H9 (cell line): ENCODE data around the gene ZDHHC19. TPM values are rescaled to one million over a fixed set of nuclear protein-coding genes. Genes with fewer than 3 reads are reported as not detected.

ENCODE experiments used
- DNase-seq: peaks from one replicate; pipeline ENCODE4 v3.0.0-alpha.2; 2017
- H2AFZ ChIP-seq: one replicate; pipeline ENCODE4 v1.6.1; 2013; ENCODE audit warnings: mild to moderate bottlenecking, low read length, control low read depth, moderate library complexity
- H2AK5ac ChIP-seq: 2 replicates; pipeline ENCODE4 v1.6.1; 2013; ENCODE audit warnings: low read length, control low read depth, mixed read lengths; ENCODE audit not compliant: insufficient read length
- H2BK120ac ChIP-seq: one replicate; pipeline ENCODE4 v1.6.1; 2013; ENCODE audit warnings: low read depth, mild to moderate bottlenecking, low read length, control low read depth, inconsistent platforms; ENCODE audit not compliant: poor library complexity, severe bottlenecking
- H2BK12ac ChIP-seq: 2 replicates; pipeline ENCODE4 v1.6.1; 2013; ENCODE audit warnings: low read length, control low read depth, mixed read lengths, low read depth; ENCODE audit not compliant: insufficient read length
- H2BK15ac ChIP-seq: 2 replicates; pipeline ENCODE4 v1.6.1; 2013; ENCODE audit warnings: low read depth, low read length, control low read depth
- H2BK20ac ChIP-seq: one replicate; pipeline ENCODE4 v1.6.1; 2013; ENCODE audit warnings: low read depth, mild to moderate bottlenecking, low read length, control low read depth, inconsistent platforms; ENCODE audit not compliant: poor library complexity, severe bottlenecking
- H2BK5ac ChIP-seq: 2 replicates; pipeline ENCODE4 v1.6.1; 2013; ENCODE audit warnings: low read length, control low read depth, mixed read lengths; ENCODE audit not compliant: insufficient read length
- H3K14ac ChIP-seq: 2 replicates; pipeline ENCODE4 v1.6.1; 2013; ENCODE audit warnings: low read length, control low read depth; ENCODE audit not compliant: insufficient read depth
- H3K18ac ChIP-seq: 2 replicates; pipeline ENCODE4 v1.6.1; 2013; ENCODE audit warnings: low read depth, mild to moderate bottlenecking, mixed read lengths, low read length, control low read depth; ENCODE audit not compliant: insufficient read length
- H3K23ac ChIP-seq: 2 replicates; pipeline ENCODE4 v1.6.1; 2013; ENCODE audit warnings: low read length, control low read depth, mixed read lengths, low read depth; ENCODE audit not compliant: insufficient read length
- H3K23me2 ChIP-seq: 2 replicates; pipeline ENCODE4 v1.6.1; 2013; ENCODE audit warnings: low read depth, mild to moderate bottlenecking, mixed read lengths, low read length, control low read depth; ENCODE audit not compliant: insufficient read length, poor library complexity, severe bottlenecking
- H3K27ac ChIP-seq: 2 replicates; pipeline ENCODE4 v1.5.1; 2013; ENCODE audit warnings: low read length, control low read depth, mixed read lengths, low read depth; ENCODE audit not compliant: insufficient read length
- H3K27me3 ChIP-seq: 2 replicates; pipeline ENCODE4 v1.6.1; 2013; ENCODE audit warnings: low read length, control low read depth, inconsistent platforms; ENCODE audit not compliant: insufficient read depth
- H3K4ac ChIP-seq: 2 replicates; pipeline ENCODE4 v1.6.1; 2013; ENCODE audit warnings: low read depth, mild to moderate bottlenecking, control low read depth, inconsistent platforms, low read length, moderate library complexity
- H3K4me1 ChIP-seq: 2 replicates; pipeline ENCODE4 v1.6.1; 2013; ENCODE audit warnings: low read length, control low read depth, inconsistent platforms; ENCODE audit not compliant: insufficient read depth
- H3K4me2 ChIP-seq: 2 replicates; pipeline ENCODE4 v1.6.1; 2013; ENCODE audit warnings: low read length, control low read depth, mixed read lengths; ENCODE audit not compliant: insufficient read length, insufficient read depth
- H3K56ac ChIP-seq: 2 replicates; pipeline ENCODE4 v1.6.1; 2013; ENCODE audit warnings: low read depth, mild to moderate bottlenecking, mixed read lengths, low read length, control low read depth; ENCODE audit not compliant: insufficient read length
- H3K79me1 ChIP-seq: 2 replicates; pipeline ENCODE4 v1.6.1; 2013; ENCODE audit warnings: low read depth, mild to moderate bottlenecking, moderate library complexity, low read length, control low read depth, inconsistent platforms; ENCODE audit not compliant: insufficient read depth, poor library complexity, severe bottlenecking
- H3K79me2 ChIP-seq: 2 replicates; pipeline ENCODE4 v1.6.1; 2013; ENCODE audit warnings: low read length, control low read depth, inconsistent platforms; ENCODE audit not compliant: insufficient read depth
- H3K9ac ChIP-seq: 2 replicates; pipeline ENCODE4 v1.6.1; 2013; ENCODE audit warnings: low read length, control low read depth, mixed read lengths; ENCODE audit not compliant: insufficient read length; ENCODE audit errors: extremely low read depth
- H3K9me3 ChIP-seq: one replicate; pipeline ENCODE4 v1.6.1; 2013; ENCODE audit warnings: low read depth, low read length, inconsistent platforms; ENCODE audit not compliant: control insufficient read depth
- H3T11ph ChIP-seq: one replicate; pipeline ENCODE4 v1.6.1; 2013; ENCODE audit warnings: mild to moderate bottlenecking, low read length, control low read depth, inconsistent platforms
- H4K20me1 ChIP-seq: one replicate; pipeline ENCODE4 v1.6.1; 2013; ENCODE audit not compliant: control insufficient read depth, insufficient read length, insufficient read depth
- H4K5ac ChIP-seq: 2 replicates; pipeline ENCODE4 v1.6.1; 2013; ENCODE audit warnings: low read depth, mild to moderate bottlenecking, mixed read lengths, low read length, control low read depth; ENCODE audit not compliant: insufficient read length
- H4K8ac ChIP-seq: replicated peaks from 2 replicates; pipeline ENCODE4 v1.6.1; 2013; ENCODE audit warnings: low read length, control low read depth, mixed read lengths, low read depth; ENCODE audit not compliant: insufficient read length
- H4K91ac ChIP-seq: 2 replicates; pipeline ENCODE4 v1.6.1; 2013; ENCODE audit warnings: low read depth, mild to moderate bottlenecking, moderate library complexity, mixed read lengths, low read length, control low read depth; ENCODE audit not compliant: insufficient read length
- H3K27ac Mint-ChIP-seq, 3 experiments: 2 replicates in 2 of 3; 3 replicates in 1 of 3; pipeline ENCODE4 v1.8.0; 2020 to 2021; ENCODE audit warnings: mixed read lengths in 3 of 3, mild to moderate bottlenecking in 1 of 3, moderate library complexity in 1 of 3
- H3K27me3 Mint-ChIP-seq: 2 replicates; pipeline ENCODE4 v1.8.0; 2021; ENCODE audit warnings: low read depth, mild to moderate bottlenecking, moderate library complexity, mixed read lengths
- H3K36me3 Mint-ChIP-seq, 3 experiments: 2 replicates in 2 of 3; 3 replicates in 1 of 3; pipeline ENCODE4 v1.8.0; 2020 to 2021; ENCODE audit warnings: low read depth in 3 of 3, mixed read lengths in 3 of 3; ENCODE audit not compliant: insufficient read depth in 1 of 3
- H3K4me1 Mint-ChIP-seq, 2 experiments: 2 replicates each; pipeline ENCODE4 v1.8.0; 2020; ENCODE audit warnings: mixed read lengths in 2 of 2
- H3K4me3 Mint-ChIP-seq, 2 experiments: 2 replicates in 1 of 2; 3 replicates in 1 of 2; pipeline ENCODE4 v1.8.0; 2020 to 2021; ENCODE audit warnings: mild to moderate bottlenecking in 2 of 2, mixed read lengths in 2 of 2, moderate library complexity in 1 of 2
- H3K9me3 Mint-ChIP-seq, 2 experiments: 2 replicates in 1 of 2; 3 replicates in 1 of 2; pipeline ENCODE4 v1.8.0; 2020; ENCODE audit warnings: mild to moderate bottlenecking in 2 of 2, mixed read lengths in 2 of 2, moderate library complexity in 1 of 2
- CTCF ChIP-seq: fragments of 200-600 bp; sonication (generic); conservative IDR thresholded peaks from 3 replicates; pipeline ENCODE4 v1.8.0; 2021; ENCODE audit warnings: antibody characterized with exemption, mild to moderate bottlenecking
- WGBS: extraction: QIAGEN DNeasy Blood & Tissue Kit; methylation state at CpG from one replicate; pipeline ENCODE4 v1.1.7; 2013; ENCODE audit warnings: missing lambda C conversion rate, low lambda C conversion rate, mixed read lengths; ENCODE audit not compliant: insufficient read length; ENCODE audit errors: extremely low coverage; 5-methylcytosine and 5-hydroxymethylcytosine counted together
- total RNA-seq: library from RNA; stranded (reverse); gene quantifications from 2 replicates; pipeline ENCODE4 v1.2.1, GENCODE V29; 2021

Gene ZDHHC19
- total RNA-seq, 1 experiment from 2014 or later: 2.2 TPM

GRCh38 chr3:196220991-196221390, 9.8 kb upstream of the ZDHHC19 start:
- Histone ChIP-seq H2BK15ac (no peak overlapping the region), H3K18ac (no peak overlapping the region), H4K20me1 (no peaks in the 10 kb centered on the region), H3K4me1 (0 out of 2 replicates have a peak, but pooled peaks cover under 1% of the 10 kb centered on the region), H3K27ac (no peak overlapping the region), H3K79me1 (no peaks in the 10 kb centered on the region), H3K23me2 (no peaks in the 10 kb centered on the region), H3K14ac (no peak overlapping the region), H3K79me2 (no peaks in the 10 kb centered on the region), H3K4me2 (no peak overlapping the region), H3K56ac (no peak overlapping the region), H2BK20ac (no peak overlapping the region), H3K9ac (no peak overlapping the region), H3K27me3 (no peaks in the 10 kb centered on the region), H2AFZ (no peak overlapping the region), H3T11ph (no peak overlapping the region), H4K8ac (no peak overlapping the region), H2BK5ac (no peak overlapping the region), H3K4ac (no peak overlapping the region), H3K9me3 (no peaks in the 10 kb centered on the region), H3K23ac (no peak overlapping the region), H2AK5ac (no peak overlapping the region), H2BK12ac (no peak overlapping the region), H4K5ac (no peak overlapping the region), H2BK120ac (no peak overlapping the region), H4K91ac (no peak overlapping the region)
- H3K9me3 Mint-ChIP-seq: no peaks in the 10 kb centered on the region
- H3K27me3 Mint-ChIP-seq: peaks cover under 1% of the 10 kb centered on the region
- H3K4me3 Mint-ChIP-seq: no peak overlapping the region
- peak overlapping the region in 1 of 3 experiments; percentile 48; a peak in 1 of 7 replicates for H3K27ac Mint-ChIP-seq
- no CpG with 5 or more reads among the region's 7 CpGs for WGBS
- no peak for TF ChIP-seq CTCF
- H3K36me3 Mint-ChIP-seq: peaks cover 0 to 2% (median 0%) of the 10 kb centered on the region in 3 experiments; a peak in 3 of 7 replicates
- DNase-seq: no peak
- H3K4me1 Mint-ChIP-seq: peaks cover 18 to 20% of the 10 kb centered on the region in 2 experiments
